Chondrocyte (in vitro differentiated cells): ENCODE measurements around the gene SOX4. TPM values are rescaled to one million over a fixed set of nuclear protein-coding genes. Genes with fewer than 3 reads are reported as not detected.

ENCODE experiments used
- DNase-seq: peaks from one replicate; pipeline ENCODE4 v3.0.0; 2021; ENCODE audit warnings: mixed read lengths, low spot score
- H3K27ac Mint-ChIP-seq: one replicate; pipeline ENCODE4 v1.8.0; 2021; ENCODE audit warnings: mild to moderate bottlenecking, moderate library complexity, mixed read lengths; ENCODE audit not compliant: unreplicated experiment
- H3K27me3 Mint-ChIP-seq: 2 replicates; pipeline ENCODE4 v1.8.0; 2021; ENCODE audit warnings: low read depth, mixed read lengths
- H3K36me3 Mint-ChIP-seq: 2 replicates; pipeline ENCODE4 v1.8.0; 2021; ENCODE audit warnings: low read depth, mixed read lengths
- H3K4me1 Mint-ChIP-seq: 2 replicates; pipeline ENCODE4 v1.8.0; 2021; ENCODE audit warnings: low read depth, mild to moderate bottlenecking, mixed read lengths
- H3K4me3 Mint-ChIP-seq: one replicate; pipeline ENCODE4 v1.8.0; 2021; ENCODE audit warnings: mild to moderate bottlenecking, moderate library complexity, mixed read lengths; ENCODE audit not compliant: unreplicated experiment
- H3K9me3 Mint-ChIP-seq: 2 replicates; pipeline ENCODE4 v1.8.0; 2021; ENCODE audit warnings: low read depth, mixed read lengths
- total RNA-seq: library from RNA; stranded (reverse); gene quantifications from 3 replicates; pipeline ENCODE4 v1.2.1, GENCODE V29; 2021
- TF ChIP-seq, protein P1 (sequence below): fragments of 200-600 bp; sonication (generic); IDR thresholded peaks from 2 replicates; pipeline ENCODE4 v1.5.0; 2021; ENCODE audit warnings: antibody characterized with exemption, mild to moderate bottlenecking, moderate library complexity

The SOX4 gene
- total RNA-seq, 1 donor from 2014 or later, result 61.7 TPM

DNA sequence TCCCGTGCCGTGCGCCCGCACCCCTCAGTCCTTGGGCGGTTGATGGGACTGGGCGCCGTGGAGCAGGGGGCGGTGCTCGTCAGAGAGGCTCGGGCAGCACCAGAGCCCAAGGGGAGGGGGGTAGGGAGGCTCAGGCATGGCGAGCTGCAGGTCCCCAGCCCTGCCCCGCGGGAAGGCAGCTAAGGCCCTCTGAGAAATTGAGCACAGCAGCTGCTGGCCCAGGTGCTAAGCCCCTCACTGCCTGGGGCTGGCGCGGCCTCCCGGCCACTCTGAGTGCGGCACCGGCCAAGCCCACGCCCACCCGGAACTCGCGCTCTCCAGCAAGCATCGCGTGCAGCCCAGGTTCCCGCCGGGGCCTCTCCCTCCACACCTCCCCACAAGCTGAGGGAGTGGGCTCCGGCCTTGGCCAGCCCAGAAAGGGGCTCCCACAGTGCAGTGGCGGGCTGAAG, 16.4 kb downstream of the SOX4 start:
- Mint-ChIP-seq H3K4me3 (no peak overlapping the region), H3K36me3 (no peaks in the 10 kb centered on the region), H3K4me1 (no peaks in the 10 kb centered on the region), H3K27me3 (no peaks in the 10 kb centered on the region), H3K9me3 (no peaks in the 10 kb centered on the region), H3K27ac (no peak overlapping the region)
- TF ChIP-seq, protein P1, sequence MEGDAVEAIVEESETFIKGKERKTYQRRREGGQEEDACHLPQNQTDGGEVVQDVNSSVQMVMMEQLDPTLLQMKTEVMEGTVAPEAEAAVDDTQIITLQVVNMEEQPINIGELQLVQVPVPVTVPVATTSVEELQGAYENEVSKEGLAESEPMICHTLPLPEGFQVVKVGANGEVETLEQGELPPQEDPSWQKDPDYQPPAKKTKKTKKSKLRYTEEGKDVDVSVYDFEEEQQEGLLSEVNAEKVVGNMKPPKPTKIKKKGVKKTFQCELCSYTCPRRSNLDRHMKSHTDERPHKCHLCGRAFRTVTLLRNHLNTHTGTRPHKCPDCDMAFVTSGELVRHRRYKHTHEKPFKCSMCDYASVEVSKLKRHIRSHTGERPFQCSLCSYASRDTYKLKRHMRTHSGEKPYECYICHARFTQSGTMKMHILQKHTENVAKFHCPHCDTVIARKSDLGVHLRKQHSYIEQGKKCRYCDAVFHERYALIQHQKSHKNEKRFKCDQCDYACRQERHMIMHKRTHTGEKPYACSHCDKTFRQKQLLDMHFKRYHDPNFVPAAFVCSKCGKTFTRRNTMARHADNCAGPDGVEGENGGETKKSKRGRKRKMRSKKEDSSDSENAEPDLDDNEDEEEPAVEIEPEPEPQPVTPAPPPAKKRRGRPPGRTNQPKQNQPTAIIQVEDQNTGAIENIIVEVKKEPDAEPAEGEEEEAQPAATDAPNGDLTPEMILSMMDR, result no peak
- DNase-seq, result no peak

DNA sequence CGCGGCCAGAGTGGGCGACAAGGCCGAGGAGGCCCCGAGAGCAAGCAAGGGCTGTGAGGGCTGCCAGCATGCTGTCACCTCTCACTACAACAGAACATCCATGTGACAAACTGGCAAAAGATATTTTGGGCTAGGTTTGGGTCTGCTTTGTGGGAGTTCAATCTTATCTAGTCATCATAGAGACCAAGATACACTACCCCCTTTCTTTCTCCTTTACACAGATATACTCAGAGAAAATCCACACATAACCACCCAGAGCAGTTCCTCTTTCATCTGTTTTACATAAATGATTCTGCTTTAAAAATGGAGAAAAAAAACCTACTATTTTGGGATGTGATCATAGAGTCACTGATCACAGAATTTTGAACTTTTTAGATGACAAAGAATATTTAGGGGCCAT, 16.8 kb downstream of the SOX4 start:
- no peaks in the 10 kb centered on the region for H3K9me3 Mint-ChIP-seq
- H3K27me3 Mint-ChIP-seq, result no peaks in the 10 kb centered on the region
- no peaks in the 10 kb centered on the region for H3K36me3 Mint-ChIP-seq
- H3K4me3 Mint-ChIP-seq, result no peak overlapping the region
- DNase-seq, result no peak
- TF ChIP-seq, protein P1, result no peak
- H3K27ac Mint-ChIP-seq, result no peak overlapping the region
- H3K4me1 Mint-ChIP-seq, result peaks cover under 1% of the 10 kb centered on the region

DNA sequence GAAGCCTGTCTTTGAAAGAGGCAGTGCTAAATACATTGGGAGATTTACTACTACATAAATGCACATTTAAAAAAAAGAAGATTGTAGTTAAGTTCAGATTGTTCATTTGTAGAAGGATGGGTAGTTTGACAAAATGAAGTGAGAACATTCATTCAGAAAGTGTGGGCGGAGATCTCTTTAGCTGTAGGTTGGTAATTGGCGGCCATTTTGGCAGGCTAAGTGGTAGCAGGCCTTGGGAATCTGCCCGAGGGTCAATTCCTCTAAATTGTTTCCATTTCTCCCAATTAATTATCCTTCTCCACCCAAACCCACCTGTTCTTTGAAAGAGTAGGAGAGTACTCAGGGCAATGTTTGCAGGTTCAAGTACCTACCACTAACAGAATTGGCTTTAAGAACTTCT, 17.9 kb downstream of the SOX4 start:
- TF ChIP-seq, protein P1, result no peak
- H3K27me3 Mint-ChIP-seq, result no peaks in the 10 kb centered on the region

DNA sequence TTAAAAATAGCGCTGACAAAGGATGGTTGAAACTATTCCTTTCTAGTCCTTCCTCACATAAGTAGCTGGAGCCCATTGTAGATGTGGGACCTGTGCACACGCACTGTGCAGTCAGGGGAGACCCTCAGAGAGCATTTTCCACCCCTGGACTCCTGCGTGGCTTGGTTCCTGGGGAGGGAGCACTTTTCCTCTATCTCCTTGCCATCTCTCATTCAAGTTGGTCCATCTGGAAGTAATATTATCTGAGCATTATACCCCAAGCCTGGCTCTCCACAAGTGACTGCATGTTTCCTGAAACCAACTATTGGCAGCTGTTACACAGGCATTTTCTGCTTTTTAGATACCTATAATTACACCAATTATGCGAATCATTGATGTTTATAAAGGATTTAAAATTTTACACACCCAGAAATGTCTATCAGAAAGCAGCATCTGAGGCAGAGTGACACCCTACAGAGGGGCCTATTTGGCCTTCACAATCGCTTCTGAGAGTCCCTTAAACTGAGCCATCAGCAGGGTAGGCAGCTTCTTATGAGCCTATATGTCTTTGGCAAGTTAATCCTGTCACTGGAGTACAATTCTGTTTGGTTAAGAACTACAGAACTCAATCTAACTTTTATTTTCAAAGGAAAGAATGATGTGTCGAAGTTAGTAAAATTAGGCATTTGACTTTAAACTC, 18.7 kb downstream of the SOX4 start:
- Mint-ChIP-seq H3K27ac (no peak overlapping the region), H3K36me3 (no peaks in the 10 kb centered on the region), H3K4me3 (no peak overlapping the region), H3K27me3 (no peaks in the 10 kb centered on the region), H3K9me3 (no peaks in the 10 kb centered on the region), H3K4me1 (peaks cover 7% of the 10 kb centered on the region)
- TF ChIP-seq, protein P1, result no peak
- DNase-seq, result no peak

More for the DNA sequence above, 17.9 kb downstream of the SOX4 start:
- Mint-ChIP-seq H3K4me3 (no peak overlapping the region), H3K4me1 (peaks cover 7% of the 10 kb centered on the region), H3K36me3 (no peaks in the 10 kb centered on the region), H3K27ac (no peak overlapping the region), H3K9me3 (no peaks in the 10 kb centered on the region)
- no peak for DNase-seq

DNA sequence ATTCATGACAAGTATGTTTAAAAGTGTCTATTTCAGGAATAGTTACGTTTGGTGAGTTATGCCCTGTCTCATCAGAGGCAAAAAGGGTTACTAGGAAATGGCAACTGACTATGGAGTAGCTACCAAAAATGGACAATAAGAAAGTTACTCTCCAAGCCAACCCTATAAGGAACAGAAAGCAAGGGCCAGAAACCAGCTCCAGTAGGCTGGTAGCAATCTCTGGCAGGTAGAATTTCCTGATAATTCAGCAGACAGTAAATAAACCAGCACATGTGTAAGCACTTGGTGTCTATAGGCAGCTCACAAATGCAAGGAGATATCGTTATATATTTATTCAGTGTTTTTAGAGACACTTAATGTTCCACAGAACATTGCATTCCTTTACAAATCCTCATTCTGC, 20.3 kb downstream of the SOX4 start:
- Mint-ChIP-seq H3K4me3 (no peak overlapping the region), H3K9me3 (no peaks in the 10 kb centered on the region), H3K27ac (no peak overlapping the region), H3K27me3 (no peaks in the 10 kb centered on the region), H3K36me3 (no peaks in the 10 kb centered on the region), H3K4me1 (peaks cover 7% of the 10 kb centered on the region)
- DNase-seq, result no peak
- TF ChIP-seq, protein P1, result no peak
